Activated CD4-positive, alpha-beta T cell treated with anti-CD3 and anti-CD28 coated beads, Interleukin-2, amount 50 U/mL, for 4 hours (primary cell): Measurements from ENCODE around the gene TNIP1.

Experiments used
- DNase-seq, 2 experiments: peaks; one replicate each; pipeline ENCODE4 v3.0.0-alpha.2; 2020

TNIP1 gene

DNA sequence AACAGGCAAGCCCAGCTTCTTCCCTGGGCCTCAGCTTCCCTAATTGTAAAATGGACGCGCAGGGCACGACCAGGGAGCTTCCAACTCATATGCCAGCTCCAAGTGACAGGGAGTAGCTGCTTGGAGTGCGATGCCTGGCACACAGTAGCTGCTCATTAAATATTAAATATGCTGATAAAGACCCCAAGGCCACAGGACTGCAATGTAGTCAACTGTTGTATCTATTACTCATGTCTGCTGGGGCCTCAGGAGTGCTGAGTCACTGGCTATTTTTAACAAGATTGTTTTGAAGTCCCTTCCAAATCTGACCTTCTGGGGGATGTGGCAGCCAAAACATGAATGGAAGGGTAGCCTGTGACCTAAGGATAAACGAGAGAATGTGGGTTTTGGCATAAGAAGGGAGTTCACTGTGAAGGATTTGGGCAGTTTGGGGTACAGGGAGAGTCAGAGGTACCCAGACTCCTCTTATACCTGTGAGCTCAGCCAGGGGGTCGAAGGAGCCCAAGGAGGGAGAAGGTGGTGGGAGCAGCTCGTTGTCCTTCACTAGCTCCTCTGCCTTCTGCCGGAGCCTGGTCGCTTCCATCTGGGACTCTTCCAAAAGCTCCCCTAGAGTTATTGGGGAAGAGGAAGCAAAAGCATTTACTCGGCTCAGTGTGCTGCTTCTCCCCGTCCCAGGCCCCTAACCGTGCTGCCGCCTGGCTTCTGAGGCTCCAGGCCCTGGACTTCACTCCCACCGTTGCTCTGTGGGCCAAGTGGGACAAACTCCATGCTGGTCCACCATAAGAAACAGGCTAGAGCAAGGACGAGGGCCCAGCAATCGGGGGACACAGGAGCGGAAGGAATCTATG, 17.5 kb downstream of the TNIP1 start:
- DNase-seq, result no peak

DNA sequence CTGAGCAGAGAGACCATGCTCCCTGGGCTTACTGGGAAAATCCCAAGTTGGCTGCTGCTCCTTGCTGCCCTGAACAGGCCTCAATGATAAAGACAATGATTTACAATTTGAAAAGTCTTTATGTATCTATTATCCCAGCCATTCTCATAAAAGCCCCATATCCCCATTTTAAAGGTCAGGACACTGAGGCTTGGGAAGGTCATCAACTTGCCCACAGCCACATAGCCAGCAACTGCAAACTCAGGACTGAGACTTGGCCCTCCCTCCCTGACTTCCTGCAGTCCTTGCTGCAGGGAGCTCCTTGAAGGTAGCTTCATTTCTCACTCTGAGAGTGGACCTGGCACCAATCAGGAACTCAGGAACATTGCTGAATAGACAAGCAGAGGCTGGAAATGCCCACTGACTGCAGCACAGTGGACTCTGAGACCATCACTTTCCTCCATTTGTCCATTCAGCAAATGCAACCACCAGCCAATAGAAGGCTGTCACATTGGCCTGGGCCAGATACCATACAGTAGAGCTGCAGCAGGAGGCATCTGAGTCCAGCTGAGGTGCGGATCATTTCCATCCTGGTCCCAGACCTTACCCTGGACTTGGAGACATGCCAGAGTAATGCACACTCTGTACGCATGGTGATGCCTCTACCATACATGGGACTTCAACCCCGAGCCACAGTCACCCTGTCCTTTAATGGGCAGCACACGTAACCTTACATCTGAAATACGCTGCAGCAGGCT, 18.3 kb downstream of the TNIP1 start:
- no peak for DNase-seq

GRCh38 chr5:151060742-151061141, 20.1 kb downstream of the TNIP1 start:
- no peak for DNase-seq

- no peak for DNase-seq
Measured at GRCh38 chr5:151058891-151059489, 21.8 kb downstream of the TNIP1 start.

GRCh38 chr5:151058301-151058700, 22.5 kb downstream of the TNIP1 start:
- no peak for DNase-seq

- DNase-seq, result no peak
Measured at GRCh38 chr5:151056379-151057325, 24.2 kb downstream of the TNIP1 start.

GRCh38 chr5:151055336-151055735, 25.5 kb downstream of the TNIP1 start:
- DNase-seq, result no peak

GRCh38 chr5:151054709-151055108, 26.1 kb downstream of the TNIP1 start:
- no peak for DNase-seq

DNA sequence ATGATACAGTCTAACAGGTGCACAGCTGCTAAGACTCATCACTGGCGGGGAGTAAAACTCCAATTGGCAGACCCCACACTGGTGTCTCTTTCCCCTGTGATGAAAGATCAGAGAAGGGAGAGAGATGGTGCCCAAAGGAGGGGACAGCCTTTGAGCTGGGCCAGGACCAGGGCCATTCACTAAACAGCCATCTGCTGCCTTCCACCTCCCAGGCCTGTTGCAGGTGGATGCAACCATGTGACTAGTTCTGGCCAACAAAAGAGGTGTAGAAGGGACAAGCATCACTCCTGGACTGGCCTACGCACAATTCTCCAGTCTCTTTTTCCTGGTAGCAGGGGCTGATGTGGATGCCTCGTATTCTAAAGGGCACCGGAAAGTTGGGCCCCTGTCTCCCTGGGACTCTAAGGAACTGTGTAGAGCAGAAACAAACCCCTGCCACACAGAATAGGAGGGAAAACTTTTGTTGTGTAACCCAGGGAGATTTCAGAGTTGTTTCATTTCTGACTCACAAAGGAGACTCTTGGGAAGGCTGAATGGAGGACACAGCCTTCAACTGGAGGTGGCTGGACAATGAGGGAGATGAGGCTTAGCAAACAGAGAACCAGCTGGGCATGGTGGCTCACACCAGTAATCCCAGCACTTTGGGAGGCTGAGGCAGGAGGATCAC, 26.9 kb downstream of the TNIP1 start:
- no peak for DNase-seq

DNA sequence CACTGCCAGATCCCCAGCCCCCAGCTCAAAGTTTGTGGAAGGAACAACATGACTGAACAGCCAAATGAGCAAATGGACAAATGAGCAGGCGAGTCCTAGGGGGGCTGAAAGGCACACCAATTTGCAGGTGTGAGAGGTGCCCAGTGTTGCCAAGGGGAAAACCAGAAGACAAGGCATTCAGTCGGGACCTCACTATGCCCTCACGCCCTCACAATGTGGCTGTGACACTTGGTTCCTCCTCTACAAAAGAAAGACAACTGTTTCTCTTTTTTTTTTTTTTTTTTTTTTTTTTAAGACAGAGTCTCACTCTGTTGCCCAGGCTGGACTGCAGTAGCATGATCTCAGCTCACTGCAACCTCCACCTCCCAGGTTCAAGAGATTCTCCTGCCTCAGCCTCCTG, 28.0 kb downstream of the TNIP1 start:
- DNase-seq, result no peak

GRCh38 chr5:151051931-151052608, 28.8 kb downstream of the TNIP1 start:
- no peak for DNase-seq

GRCh38 chr5:151051066-151051930, 29.5 kb downstream of the TNIP1 start:
- DNase-seq, result peak; percentile 72

DNA sequence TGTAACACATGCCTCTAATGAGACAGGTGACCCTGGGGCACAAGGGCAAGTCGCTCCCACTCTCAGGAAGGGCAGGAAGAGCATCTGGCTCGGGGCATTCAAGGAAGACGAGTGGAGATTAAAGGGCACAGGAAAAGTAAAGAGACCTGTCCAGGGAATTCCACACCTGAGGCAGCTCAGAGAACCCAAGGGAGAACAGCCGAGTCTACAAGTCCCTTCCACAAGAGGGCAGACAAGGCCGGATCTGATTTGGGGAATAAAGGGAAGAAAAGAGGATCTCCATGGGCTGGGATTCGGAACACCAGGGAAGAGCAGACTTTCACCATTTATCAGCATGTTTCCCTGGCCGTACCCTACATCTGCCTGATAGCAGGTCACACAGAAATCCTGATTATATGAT, 32.3 kb downstream of the TNIP1 start:
- DNase-seq, result no peak

GRCh38 chr5:151047814-151048425, 32.9 kb downstream of the TNIP1 start:
- no peak for DNase-seq

DNA sequence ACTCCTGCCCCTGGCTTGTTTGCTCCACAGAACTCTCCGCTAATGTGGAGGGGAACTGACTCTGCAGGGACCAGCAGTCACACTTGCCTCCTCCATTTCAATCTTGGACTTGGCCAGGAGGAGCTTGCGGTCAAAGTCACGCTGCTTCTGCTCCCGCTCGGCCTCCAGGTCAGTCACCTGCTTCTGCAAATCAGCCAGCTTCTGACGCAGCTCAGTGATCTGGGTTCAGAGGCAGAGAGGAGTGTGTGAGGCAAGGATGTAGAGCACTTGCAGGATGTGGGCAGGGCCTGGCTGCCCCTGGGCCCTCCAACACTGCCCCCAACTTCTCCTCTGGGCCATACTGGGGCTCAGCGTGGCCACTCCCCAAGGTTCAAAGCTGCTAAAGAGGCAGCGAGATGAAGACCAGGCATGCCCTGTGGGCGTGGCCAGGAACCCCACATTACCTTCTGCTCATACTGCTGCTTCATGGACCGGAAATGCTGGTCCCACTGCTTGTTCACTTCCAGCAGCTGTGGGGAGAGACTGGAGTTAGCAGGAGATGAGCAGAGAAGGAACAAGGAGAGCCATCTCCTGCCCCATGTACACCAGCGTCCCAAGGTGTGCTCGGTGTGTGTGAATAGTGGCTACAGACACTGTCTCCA, 38.3 kb downstream of the TNIP1 start:
- DNase-seq, result no peak

GRCh38 chr5:151041577-151042268, 39.1 kb downstream of the TNIP1 start:
- no peak for DNase-seq

GRCh38 chr5:151040211-151040747, 40.6 kb downstream of the TNIP1 start:
- DNase-seq, result no peak

DNA sequence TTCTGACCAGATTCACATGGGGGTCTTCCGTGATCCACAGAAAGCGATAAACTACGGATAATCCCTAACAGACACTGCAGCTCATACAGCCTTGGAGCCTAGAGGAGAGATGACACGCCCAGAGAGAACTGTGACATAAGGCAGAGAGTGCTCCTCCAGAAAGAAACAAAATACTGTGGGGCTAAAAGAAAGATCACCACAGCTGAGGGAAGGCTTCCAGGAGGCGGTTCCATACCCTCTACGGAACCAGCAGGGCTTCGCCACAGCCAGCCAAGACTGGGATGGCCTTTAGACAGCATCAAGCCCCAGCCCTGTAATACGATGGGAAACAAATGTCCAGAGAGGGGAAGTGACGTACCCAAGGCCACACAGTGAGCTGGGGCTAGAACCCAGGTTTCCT, 41.2 kb downstream of the TNIP1 start:
- no peak for DNase-seq
